OCI-LY1 (cell line): ENCODE data around the gene RSL1D1.

Experiments used
- EZH2 ChIP-seq: fragments of 200-600 bp; sonication (generic), shearing (Covaris generic); IDR thresholded peaks from 2 replicates; pipeline ENCODE4 v1.8.0; 2017; ENCODE audit warnings: borderline replicate concordance, mixed run types, mild to moderate bottlenecking, antibody characterized with exemption, low read length, moderate library complexity, mixed read lengths
- TF ChIP-seq, protein P1 (sequence below): fragments of 200-600 bp; sonication (generic), shearing (Covaris generic); IDR thresholded peaks from 2 replicates; pipeline ENCODE4 v1.5.1; 2017; ENCODE audit warnings: mild to moderate bottlenecking, antibody characterized with exemption, low read length, moderate library complexity, mixed read lengths

DNA sequence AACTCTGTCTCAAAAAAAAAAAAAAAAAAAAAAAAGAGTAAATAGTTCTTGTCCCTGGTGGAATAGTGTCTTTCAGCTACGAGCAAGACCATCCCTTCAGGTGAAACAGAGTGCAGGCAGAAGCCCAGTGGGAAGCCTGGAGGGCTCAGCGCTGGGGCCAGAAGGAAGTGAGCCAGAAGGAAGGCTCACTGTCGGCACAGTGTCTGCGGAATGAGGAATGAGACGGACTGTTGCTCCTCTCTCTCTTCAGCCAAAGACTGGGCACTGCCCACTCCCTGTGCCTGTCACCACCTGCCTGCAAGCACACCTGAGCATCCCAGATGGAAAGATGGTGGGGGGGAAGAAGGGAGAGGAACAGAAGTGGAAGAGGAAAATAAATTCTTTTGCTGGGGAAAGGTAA, 7.5 kb downstream of the RSL1D1 start:
- TF ChIP-seq, protein P1, sequence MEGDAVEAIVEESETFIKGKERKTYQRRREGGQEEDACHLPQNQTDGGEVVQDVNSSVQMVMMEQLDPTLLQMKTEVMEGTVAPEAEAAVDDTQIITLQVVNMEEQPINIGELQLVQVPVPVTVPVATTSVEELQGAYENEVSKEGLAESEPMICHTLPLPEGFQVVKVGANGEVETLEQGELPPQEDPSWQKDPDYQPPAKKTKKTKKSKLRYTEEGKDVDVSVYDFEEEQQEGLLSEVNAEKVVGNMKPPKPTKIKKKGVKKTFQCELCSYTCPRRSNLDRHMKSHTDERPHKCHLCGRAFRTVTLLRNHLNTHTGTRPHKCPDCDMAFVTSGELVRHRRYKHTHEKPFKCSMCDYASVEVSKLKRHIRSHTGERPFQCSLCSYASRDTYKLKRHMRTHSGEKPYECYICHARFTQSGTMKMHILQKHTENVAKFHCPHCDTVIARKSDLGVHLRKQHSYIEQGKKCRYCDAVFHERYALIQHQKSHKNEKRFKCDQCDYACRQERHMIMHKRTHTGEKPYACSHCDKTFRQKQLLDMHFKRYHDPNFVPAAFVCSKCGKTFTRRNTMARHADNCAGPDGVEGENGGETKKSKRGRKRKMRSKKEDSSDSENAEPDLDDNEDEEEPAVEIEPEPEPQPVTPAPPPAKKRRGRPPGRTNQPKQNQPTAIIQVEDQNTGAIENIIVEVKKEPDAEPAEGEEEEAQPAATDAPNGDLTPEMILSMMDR = no peak
- TF ChIP-seq EZH2 = no peak
